ENCODE results near the gene TNFRSF6B. TPM values are rescaled to one million over a fixed set of nuclear protein-coding genes. Genes with fewer than 3 reads are reported as not detected.
A peak's percentile ranks its signal among the peaks of the same experiment; 100 is the strongest.

Gene TNFRSF6B
- total and polyA plus RNA-seq, 2 of the 4 experiments (the other 2 are of a cell fraction) = 1.3 to 11.0 TPM

GRCh38 chr20:63690003-63690897, 6.2 kb upstream of the TNFRSF6B start:
- intact Hi-C loops (cut with micrococcal nuclease) (no loop called here), dilution Hi-C loops (cut with HindIII; ENCODE audit: low sequenced_read_pairs, unreplicated experiment) (no loop called here), in situ Hi-C loops (cut with MboI; ENCODE audit: low sequenced_read_pairs) (no loop called here)
- H3K4me2 ChIP-seq (ENCODE audit: low read depth, low read length) = no peak overlapping the region
- no peak overlapping the region for H3K4me3 ChIP-seq (ENCODE audit: insufficient read depth, low read depth, low read length)
- H3K4me1 ChIP-seq (ENCODE audit: control insufficient read depth, insufficient read depth, low read length) = peaks cover 15% of the 10 kb centered on the region
- H3K9ac ChIP-seq (ENCODE audit: low read depth, low read length) = no peak overlapping the region
- H2AK9ac ChIP-seq (replicated peaks; ENCODE audit: low read depth, low read length, poor library complexity) = peak overlapping the region; percentile 50
- H3K9me3 ChIP-seq (ENCODE audit: control insufficient read depth, insufficient read depth, low read length) = no peaks in the 10 kb centered on the region
- no peak overlapping the region for H4K5ac ChIP-seq (ENCODE audit: low read depth, low read length)
- H3K9me1 ChIP-seq (ENCODE audit: insufficient read depth, low read length) = peaks cover 14% of the 10 kb centered on the region
- peaks cover 6% of the 10 kb centered on the region; the same call in 1 of the 2 replicates for H3K36me3 ChIP-seq (ENCODE audit: control insufficient read depth, insufficient read depth, low read length)
- ATAC-seq (ENCODE audit: low read depth) = no peak
- no peak overlapping the region for H3K18ac ChIP-seq (ENCODE audit: low read depth, low read length)
- H2AK5ac ChIP-seq (ENCODE audit: low read depth, low read length) = no peak overlapping the region
- no peak overlapping the region for H2BK20ac ChIP-seq (ENCODE audit: low read depth, low read length)
- no peaks in the 10 kb centered on the region for H3K27me3 ChIP-seq (ENCODE audit: control insufficient read depth, insufficient read depth, low read length)
- H4K20me1 ChIP-seq (ENCODE audit: insufficient read depth, low read length) = no peaks in the 10 kb centered on the region
- H3K4ac ChIP-seq (ENCODE audit: low read depth, low read length) = no peak overlapping the region
- POLR2A ChIA-PET (ENCODE audit: unreplicated experiment) = no interaction called here
- H2BK120ac ChIP-seq (ENCODE audit: low read depth, low read length) = no peak overlapping the region
- H4K91ac ChIP-seq (ENCODE audit: insufficient read depth, low read depth, low read length) = no peak overlapping the region
- DNase-seq = no peak
- H3K56ac ChIP-seq (ENCODE audit: extremely low read depth, insufficient read depth, low read length) = no peak overlapping the region
- H2BK5ac ChIP-seq (ENCODE audit: low read depth, low read length, poor library complexity, severe bottlenecking) = no peak overlapping the region
- no peak overlapping the region for H3K23ac ChIP-seq (ENCODE audit: low read depth, low read length)
- no peak overlapping the region for H3K14ac ChIP-seq (replicated peaks; ENCODE audit: low read depth, low read length)
- H3K27ac ChIP-seq (ENCODE audit: insufficient read depth, low read length) = no peak overlapping the region
- CTCF ChIA-PET = no interaction called here
- WGBS, 2 experiments (ENCODE audit: extremely low coverage in 2 of 2, insufficient read length in 1 of 2) = 97% methylated on average over 13 of the region's 40 CpGs; no CpG with 5 or more reads in 1 of the 2 experiments
- BruUV-seq (replicated peaks) = no TSS peak
- H2AFZ ChIP-seq (replicated peaks; ENCODE audit: low read length, poor library complexity) = peak overlapping the region; percentile 21
- H4K8ac ChIP-seq (ENCODE audit: low read depth in 2 of 2, low read length in 2 of 2) = no peak overlapping the region
- TF ChIP-seq RAD21 (IDR thresholded peaks at IDR 0.05; ENCODE audit: low read length) (no peak), NFE2L2 (IDR thresholded peaks at IDR 0.05; ENCODE audit: low read depth, low read length) (no peak), ELK1 (IDR thresholded peaks at IDR 0.05; ENCODE audit: borderline replicate concordance, low read depth, low read length) (no peak), CTCF (conservative IDR thresholded peaks at IDR 0.05; ENCODE audit: low read depth, low read length) (no peak), RCOR1 (IDR thresholded peaks at IDR 0.05; ENCODE audit: insufficient replicate concordance, low read length) (no peak), POLR2A (IDR thresholded peaks at IDR 0.05; ENCODE audit: low read depth, low read length) (no peak), MXI1 (IDR thresholded peaks at IDR 0.05; ENCODE audit: borderline replicate concordance, low read depth, low read length) (no peak), FOS (IDR thresholded peaks at IDR 0.05; ENCODE audit: low read depth, low read length) (no peak), MAFK (IDR thresholded peaks at IDR 0.05; ENCODE audit: low read depth, low read length) (no peak), MAZ (IDR thresholded peaks at IDR 0.05; ENCODE audit: borderline replicate concordance, low read depth, low read length) (no peak), CEBPB (IDR thresholded peaks at IDR 0.05; ENCODE audit: low read depth, low read length) (no peak)
- peaks cover 0 to 23% of the 10 kb centered on the region in 2 experiments; a peak in 2 of 4 replicates for H3K79me1 ChIP-seq (ENCODE audit: low read depth in 1 of 2, low read length in 2 of 2)
- no peak overlapping the region for H2BK15ac ChIP-seq (ENCODE audit: low read depth, low read length)
